HG02885 (cell line): ENCODE data around the gene KRT23.
"Not testable (repeated sequence)": the region's sequence is repeated elsewhere in the genome, so short reads cannot be mapped to it uniquely, and the experiment has no call there.

Source experiments
- ATAC-seq: cut with Tn5 transposase; IDR thresholded peaks from one replicate; pipeline ENCODE4 v1.9.1; 2021; ENCODE audit warnings: mild to moderate bottlenecking; ENCODE audit not compliant: unreplicated experiment, poor library complexity

Gene KRT23

DNA sequence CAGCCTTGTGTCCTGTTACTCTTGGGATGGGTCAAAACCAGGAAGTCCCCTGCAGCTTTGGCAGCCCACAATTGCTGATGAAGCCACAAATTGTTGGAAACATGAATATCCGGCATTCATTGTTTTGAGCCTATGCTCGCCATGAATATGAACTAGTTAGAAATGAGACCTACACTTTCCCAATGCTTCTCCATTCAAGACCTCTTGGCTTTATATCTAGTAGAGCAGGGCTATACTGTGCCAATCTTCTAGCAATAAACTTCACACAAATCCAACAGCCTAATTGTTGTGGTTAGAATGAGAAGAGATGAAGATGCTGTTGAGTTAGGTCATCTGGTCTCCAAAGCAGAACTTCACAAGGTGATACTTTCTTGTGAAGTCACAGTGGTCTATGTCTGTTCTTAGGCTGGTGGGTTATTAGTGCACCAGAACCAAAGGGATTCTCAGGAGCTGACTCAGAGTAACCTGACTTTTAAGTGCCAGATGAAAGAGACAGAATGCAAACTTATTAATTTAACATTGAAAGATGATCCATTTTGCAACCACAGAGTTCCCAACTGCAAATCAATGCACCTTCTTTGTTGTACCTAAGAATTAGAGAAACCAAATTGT, 13.7 kb upstream of the KRT23 start:
- no peak for ATAC-seq

- ATAC-seq, result no peak
Measured at GRCh38 chr17:40950176-40950575, 12.7 kb upstream of the KRT23 start.

DNA sequence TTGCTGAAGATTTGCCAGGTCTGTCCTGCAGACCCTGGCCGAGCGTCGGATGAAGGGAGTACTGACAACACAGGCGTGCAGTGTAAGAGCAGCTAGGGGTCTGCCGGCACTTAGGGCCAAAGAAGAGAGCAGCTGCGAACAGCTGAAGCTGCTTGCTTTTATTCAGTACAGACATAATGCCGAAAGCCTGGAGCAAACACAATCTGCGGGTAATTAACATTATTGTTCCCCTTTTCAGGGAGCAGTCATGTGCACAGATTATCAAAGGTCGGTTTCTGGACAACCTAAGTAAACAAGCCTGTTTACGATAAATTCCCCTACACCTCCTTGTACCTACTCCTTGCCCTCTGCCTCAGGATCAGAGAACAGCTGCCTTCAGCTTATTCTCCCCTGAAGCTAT, 12.0 kb upstream of the KRT23 start:
- ATAC-seq, result no peak

DNA sequence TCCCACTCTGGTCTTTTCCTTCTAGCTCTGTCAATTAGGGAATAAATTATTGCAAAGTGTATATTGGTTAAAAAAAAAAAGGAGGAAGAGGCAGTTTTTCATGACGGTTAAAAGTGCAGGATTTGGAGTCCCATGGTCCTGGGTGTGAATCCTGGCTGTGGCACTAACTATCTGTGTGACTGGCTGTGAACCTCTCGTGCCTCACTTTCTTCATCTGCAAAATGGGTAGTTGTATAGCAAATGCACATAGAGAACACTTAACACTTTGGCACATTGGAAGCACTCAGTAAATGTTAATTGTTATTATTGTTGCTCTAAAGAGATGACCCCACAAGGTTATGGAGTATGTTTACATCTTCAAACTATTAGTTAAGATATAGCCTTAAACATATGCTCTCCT, 10.5 kb upstream of the KRT23 start:
- ATAC-seq, result no peak

DNA sequence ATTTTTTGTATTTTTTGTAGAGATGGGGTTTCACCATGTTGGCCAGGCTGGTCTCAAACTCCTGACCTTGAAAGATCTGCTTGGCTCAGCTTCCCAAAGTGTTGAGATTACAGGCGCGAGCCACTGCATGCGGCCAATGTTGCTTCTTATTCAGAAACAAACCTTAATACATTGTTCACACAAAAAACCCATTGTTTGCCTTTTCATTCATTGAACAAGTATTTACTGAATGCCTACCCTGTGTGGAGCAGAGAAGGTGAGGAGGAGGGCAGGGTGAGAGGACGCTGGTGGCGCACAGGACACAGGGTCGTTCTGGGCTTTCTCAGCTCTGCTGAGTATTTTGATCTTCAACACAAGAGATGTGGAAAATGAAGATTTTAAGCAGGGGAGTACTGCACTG, 8.0 kb upstream of the KRT23 start:
- ATAC-seq, result no peak

- no peak for ATAC-seq
Measured at GRCh38 chr17:40944531-40944930, 7.1 kb upstream of the KRT23 start.

- ATAC-seq, result no peak
Measured at GRCh38 chr17:40942553-40942952, 5.1 kb upstream of the KRT23 start.

DNA sequence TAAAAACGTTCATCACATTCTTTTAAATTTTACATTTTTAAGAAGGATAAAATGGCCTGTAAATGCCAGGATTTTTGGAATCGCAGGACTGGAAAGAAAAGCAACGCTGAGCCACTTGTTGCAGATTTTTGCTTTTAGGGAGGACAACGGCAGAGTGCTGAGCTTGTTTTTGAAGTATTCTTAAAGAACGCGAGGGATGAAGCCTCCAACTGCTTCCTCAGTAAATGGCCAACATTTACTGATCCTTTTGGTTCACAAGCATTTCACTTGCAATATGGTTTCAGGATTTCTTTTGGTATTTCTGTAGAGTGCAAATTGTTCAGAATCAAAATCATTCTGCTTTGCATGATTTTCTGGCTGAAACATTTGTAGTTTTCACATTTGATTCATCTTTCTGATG, 2.8 kb upstream of the KRT23 start:
- no peak for ATAC-seq

GRCh38 chr17:40938981-40939380, 1.5 kb upstream of the KRT23 start:
- no peak for ATAC-seq

DNA sequence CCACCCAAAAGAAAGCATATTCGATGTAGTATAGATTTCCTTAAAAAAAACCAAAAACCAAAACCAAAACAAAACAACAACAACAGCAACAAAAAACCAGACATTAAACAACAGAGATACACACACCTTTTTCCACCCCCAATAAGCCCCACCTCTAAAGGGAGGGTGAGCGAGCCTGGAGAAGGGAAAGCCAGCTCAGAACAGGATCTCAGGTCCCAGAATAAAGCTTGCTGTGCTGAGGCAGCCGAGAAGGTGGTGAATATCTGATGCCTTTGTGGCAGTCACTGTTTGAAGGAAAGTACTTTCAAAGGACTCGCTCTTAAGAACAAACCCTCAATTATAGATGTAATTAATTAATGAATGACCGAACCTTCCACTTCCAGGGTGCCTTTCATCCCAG, 470 bp downstream of the KRT23 start:
- no peak for ATAC-seq

- no peak for ATAC-seq
Measured at GRCh38 chr17:40936437-40936971, 942 bp downstream of the KRT23 start.

GRCh38 chr17:40935624-40936023, 1.8 kb downstream of the KRT23 start:
- no peak for ATAC-seq

DNA sequence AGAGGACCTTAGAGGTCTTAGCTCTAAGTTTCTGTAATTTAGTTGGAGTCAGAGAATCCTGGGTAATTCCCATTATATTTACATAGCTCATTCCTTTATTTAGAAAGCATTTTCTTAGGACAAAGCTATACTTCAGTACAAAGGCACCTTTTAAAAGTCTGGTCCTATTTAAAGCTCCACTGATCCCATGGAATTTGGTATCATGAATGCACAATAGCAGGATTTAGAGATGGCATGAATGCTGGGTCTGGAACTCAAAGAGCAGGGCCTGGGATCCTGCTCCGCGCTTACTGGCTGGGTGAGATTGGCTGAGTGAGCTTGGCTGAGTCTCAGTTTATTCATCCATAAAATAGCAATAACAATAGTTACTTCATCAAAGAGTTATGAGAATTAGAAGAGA, 4.8 kb downstream of the KRT23 start:
- no peak for ATAC-seq

- no peak for ATAC-seq
Measured at GRCh38 chr17:40931311-40931710, 6.1 kb downstream of the KRT23 start.

- no peak for ATAC-seq
Measured at GRCh38 chr17:40926341-40926740, 11.1 kb downstream of the KRT23 start.

DNA sequence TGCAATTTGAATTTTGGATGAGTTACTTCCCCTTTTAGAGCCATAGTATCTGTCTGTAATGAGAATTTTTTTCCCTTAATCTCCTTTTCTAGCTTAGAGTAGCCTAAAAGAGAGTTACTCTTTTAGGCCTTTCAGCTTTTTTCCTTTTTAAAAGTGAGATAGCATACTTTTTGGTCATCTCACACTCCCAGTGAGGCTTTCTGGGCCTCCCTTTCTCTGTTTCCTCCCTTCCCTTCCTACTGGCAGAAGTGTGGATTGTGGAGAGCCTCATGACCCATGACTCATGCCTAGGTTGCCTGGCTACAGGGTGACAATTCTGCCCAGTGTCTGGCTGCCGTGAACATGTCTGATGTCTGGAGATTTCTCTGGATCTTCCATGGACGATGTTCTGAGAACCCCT, 15.2 kb downstream of the KRT23 start:
- ATAC-seq, result no peak

GRCh38 chr17:40921026-40921425, 16.4 kb downstream of the KRT23 start:
- ATAC-seq, result no peak

- ATAC-seq, result not testable (repeated sequence)
Measured at GRCh38 chr17:40917116-40917515, 20.3 kb downstream of the KRT23 start.

DNA sequence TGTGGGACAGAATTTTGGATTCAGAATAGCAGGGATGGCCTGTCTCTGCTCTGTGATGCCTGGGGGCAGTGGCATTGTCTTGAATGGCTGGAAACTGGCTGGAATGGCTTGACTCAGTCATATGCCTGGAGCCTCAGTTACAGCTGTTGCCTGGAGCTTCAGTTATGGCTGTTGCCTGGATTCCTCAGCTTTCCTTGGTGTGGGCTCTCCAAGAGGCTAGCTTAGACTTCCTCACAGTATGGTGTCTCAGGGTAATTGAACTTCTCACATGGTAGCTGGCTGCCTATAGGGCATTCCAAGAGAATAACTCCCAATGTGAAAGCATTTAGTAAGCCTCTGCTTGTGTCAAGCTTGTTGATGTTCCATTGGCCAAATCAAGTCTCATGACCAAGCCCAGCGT, 21.1 kb downstream of the KRT23 start:
- no peak for ATAC-seq

DNA sequence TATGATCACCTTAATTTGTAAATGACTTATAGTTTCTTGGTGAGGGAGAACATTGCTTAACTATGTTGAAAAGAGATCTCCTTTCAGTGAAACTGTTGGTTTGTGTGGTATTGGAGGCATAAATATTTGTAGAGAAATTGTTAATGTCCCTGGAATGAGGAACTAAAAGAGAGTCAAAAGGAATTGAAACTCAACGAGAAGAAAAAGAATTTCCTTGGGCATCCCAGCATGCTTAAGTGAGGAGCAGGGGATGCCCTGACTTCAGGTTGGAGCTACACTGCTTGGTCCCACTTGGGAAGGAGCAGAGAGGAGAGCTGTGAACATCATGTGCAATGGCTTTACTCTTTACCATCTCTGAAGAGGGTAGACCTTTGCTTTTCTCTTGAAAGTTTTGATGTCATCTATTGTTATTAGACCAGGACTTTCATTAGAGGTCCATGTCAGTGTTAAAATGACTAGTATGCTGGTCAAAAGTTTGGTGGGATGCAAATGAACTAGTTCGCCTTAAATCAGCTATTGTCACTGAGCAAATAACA, 21.7 kb downstream of the KRT23 start:
- peak; percentile 46 for ATAC-seq

DNA sequence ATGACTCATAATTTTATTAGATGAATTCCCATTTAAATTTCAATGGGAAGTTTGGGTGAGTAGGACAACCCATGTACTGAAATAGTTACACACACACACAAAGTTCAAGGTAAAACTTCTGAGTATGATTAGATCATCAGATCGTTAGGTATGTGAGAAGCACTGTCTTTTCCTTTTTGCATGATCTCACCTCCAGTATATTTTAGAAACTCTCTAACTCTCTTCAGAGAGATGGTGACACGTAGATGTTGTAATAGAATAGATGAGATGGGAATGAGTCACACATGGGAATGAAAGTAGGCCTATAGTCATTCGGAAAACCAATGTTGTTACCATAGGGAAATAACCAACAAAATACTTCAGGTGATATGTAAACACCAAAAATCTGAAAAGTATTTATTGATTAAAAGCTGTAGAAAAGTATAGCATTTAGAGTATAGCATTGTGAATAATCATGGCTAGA, 22.2 kb downstream of the KRT23 start:
- ATAC-seq, result peak; percentile 56
